Measurements from ENCODE around the gene FCHO1.

The FCHO1 gene

GRCh38 chr19:17751103-17751911, at the start of gene FCHO1:
FCHO1 (plus strand) TSS chr19:17751477; CDS start chr19:17755165, 3,688 bp downstream.
- ATAC-seq = peak; percentile 78

DNA sequence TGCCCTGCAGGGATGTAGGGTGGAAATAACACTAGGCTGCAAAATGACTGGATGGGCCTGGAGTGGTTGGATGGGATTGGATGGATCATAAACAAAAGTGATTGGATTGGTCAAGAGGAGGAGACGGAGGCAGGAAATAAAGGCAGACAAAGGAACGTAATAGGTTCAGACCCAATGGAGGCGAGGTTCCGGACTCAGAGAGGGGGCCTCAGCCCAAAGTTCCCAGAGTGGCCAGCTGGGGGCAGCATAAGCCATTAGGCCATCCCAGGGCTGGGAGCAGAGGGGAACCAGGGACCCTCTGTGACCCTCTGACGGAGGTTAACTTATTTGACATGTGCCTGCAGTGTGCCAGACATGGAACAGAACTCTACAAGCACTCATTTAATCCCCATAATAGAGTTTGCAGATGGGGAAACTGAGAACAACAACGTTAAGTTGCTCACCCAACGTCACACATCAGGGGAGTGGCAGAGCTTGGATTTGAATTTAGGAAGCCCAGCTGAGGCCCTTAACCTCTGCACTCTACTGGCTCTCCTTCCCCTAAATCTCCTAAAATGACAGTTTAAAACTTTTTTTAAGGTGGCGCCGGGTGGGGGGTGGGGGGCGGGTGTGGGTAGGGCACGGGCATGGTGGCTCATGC, 47.3 kb upstream of the FCHO1 start:
- Mint-ChIP-seq H3K9me3 (no peaks in the 10 kb centered on the region), H3K4me3 (no peak overlapping the region), H3K4me1 (no peaks in the 10 kb centered on the region), H3K27ac (no peak overlapping the region), H3K36me3 (no peaks in the 10 kb centered on the region), H3K27me3 (peaks cover 20% of the 10 kb centered on the region)
- ATAC-seq = peak; percentile 82

More at GRCh38 chr19:17751103-17751911, at the start of gene FCHO1:
- Mint-ChIP-seq H3K27ac (peak within 1 kb of the TSS; percentile 96), H3K36me3 (peaks cover 9% of the 10 kb centered on the region), H3K9me3 (no peaks in the 10 kb centered on the region), H3K4me1 (peaks cover 84% of the 10 kb centered on the region), H3K27me3 (no peaks in the 10 kb centered on the region), H3K4me3 (peak within 1 kb of the TSS; percentile 83)

DNA sequence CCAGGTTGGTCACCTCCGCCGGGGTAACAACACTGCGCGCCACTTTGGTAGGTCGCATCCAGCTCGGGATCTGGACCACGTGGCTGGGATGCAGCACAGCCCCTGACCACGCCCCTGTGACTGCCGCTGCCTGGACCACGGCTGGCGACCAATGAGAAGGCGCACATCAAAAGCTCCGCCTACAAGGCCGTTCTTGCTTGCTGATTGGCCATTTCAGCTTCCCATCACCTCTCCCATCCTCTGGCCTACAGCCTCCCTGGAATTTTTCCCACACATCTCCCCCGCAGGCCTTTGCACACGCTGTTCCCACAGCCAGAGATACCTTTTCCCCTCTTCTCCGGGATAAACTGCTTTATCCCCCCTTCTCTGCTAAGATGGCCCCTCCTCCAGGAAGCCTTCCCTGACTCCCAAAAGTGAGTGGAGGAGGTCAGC, 44.5 kb upstream of the FCHO1 start:
- no peak overlapping the region for H3K4me3 Mint-ChIP-seq
- H3K27me3 Mint-ChIP-seq = no peaks in the 10 kb centered on the region
- no peaks in the 10 kb centered on the region for H3K4me1 Mint-ChIP-seq
- H3K9me3 Mint-ChIP-seq = no peaks in the 10 kb centered on the region
- H3K36me3 Mint-ChIP-seq = no peaks in the 10 kb centered on the region
- no peak for ATAC-seq
- H3K27ac Mint-ChIP-seq = no peak overlapping the region

DNA sequence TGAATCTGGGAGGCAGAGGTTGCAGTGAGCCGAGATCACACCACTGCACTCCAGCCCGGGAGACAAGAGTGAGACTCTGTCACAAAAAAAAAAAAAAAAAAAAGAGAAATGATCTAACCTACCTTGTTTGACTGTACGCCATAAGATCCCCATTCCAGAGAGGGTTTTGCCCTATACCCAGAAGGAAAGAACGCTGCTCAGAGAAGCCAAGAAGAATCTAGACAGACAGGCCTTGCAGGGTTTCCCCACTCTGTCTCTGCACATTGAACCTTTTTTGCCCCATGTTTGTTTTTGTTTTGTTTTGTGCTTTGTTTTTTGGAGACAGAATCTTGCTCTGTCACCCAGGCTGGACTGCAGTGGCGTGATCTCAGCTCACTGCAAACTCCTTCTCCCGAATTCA, 39.4 kb upstream of the FCHO1 start:
- Mint-ChIP-seq H3K9me3 (no peaks in the 10 kb centered on the region), H3K27ac (no peak overlapping the region), H3K4me3 (no peak overlapping the region), H3K36me3 (no peaks in the 10 kb centered on the region), H3K4me1 (peaks cover 2% of the 10 kb centered on the region), H3K27me3 (no peaks in the 10 kb centered on the region)
- no peak for ATAC-seq

DNA sequence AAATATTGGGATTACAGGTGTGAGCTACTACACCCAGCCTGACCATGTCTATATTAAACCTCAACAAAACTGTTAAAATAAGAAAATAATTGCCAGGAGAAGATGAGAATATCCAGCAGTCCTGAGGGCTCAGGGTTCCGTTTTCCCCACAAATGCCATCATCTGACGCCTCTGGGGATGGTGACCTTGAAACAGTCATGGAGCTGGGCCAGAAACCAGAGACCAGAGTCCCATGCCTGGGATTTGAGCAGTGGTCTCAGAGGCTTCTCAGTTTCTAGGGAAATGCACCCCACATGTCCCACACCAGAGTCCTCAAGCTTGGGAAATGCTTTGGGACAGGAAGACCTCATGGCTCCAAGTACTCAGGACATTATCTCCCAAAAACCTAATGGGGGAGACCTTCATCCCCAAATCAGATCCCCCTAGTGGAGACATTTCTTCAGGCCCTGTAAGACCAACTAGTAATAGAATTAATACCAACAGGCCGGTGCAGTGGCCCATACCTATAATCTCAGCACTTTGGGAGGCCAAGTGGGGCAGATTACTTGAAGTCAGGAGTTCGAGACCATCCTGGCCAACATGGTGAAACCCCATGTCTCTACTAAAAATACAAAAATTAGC, 34.9 kb upstream of the FCHO1 start:
- Mint-ChIP-seq H3K4me1 (peaks cover 40% of the 10 kb centered on the region), H3K4me3 (no peak overlapping the region), H3K27ac (no peak overlapping the region), H3K36me3 (peaks cover 11% of the 10 kb centered on the region), H3K27me3 (no peaks in the 10 kb centered on the region), H3K9me3 (no peaks in the 10 kb centered on the region)
- ATAC-seq = no peak

GRCh38 chr19:17718550-17718946, 32.7 kb upstream of the FCHO1 start:
- Mint-ChIP-seq H3K4me1 (peaks cover 47% of the 10 kb centered on the region), H3K27ac (peak overlapping the region; percentile 81), H3K36me3 (peaks cover 15% of the 10 kb centered on the region), H3K4me3 (peak overlapping the region; percentile 87), H3K27me3 (no peaks in the 10 kb centered on the region), H3K9me3 (no peaks in the 10 kb centered on the region)
- ATAC-seq = no peak

DNA sequence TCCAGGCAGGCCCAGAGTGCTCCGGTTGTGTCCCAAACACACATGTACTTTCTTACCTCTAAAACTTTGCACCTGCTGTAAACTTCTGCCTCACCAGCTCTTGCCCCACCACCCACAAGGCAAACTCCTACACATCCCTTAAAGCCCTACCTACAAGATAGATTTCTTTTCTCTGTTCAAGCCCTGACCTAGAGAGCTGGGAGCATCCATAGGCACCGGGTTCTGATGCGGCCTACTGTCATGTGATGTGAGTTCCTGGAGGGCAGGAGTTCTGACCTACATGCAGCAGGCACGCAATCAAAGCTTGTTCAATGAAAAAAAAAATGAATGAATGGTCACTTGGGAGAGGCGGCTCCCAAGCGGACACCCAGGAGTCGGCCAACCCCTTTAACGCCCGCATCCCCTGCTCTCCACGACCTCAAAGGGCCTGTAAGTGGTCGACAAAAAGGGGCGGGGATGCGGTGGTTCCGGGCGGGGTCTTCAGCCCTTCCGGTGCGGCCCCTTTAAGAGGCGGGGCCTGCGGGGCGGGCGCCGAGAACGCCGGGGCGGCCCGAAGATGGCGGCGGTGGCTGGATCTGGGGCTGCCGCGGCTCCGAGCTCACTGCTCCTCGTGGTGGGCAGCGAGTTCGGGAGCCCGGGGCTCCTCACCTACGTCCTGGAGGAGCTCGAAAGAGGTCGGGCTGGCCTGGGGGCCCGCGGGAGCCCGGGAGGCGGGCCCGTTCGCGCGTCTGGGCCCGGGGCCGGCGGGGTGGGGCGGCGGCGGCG, 32.1 kb upstream of the FCHO1 start, which contains the start of gene MAP1S:
Gene MAP1S, plus strand, starts transcription at position 534 of the 765 bp plus-strand sequence. Its CDS starts 23 bp downstream, at position 557.
- Mint-ChIP-seq H3K4me3 (peak within 1 kb of the TSS; percentile 87), H3K27me3 (no peaks in the 10 kb centered on the region), H3K27ac (peak within 1 kb of the TSS; percentile 81), H3K9me3 (no peaks in the 10 kb centered on the region), H3K36me3 (peaks cover 18% of the 10 kb centered on the region), H3K4me1 (peaks cover 47% of the 10 kb centered on the region)
- peak; percentile 90 for ATAC-seq

- Mint-ChIP-seq H3K36me3 (peaks cover 26% of the 10 kb centered on the region), H3K4me1 (peaks cover 47% of the 10 kb centered on the region), H3K4me3 (peak overlapping the region; percentile 82), H3K27ac (peak overlapping the region; percentile 81), H3K27me3 (no peaks in the 10 kb centered on the region), H3K9me3 (no peaks in the 10 kb centered on the region)
- peak; percentile 72 for ATAC-seq
Observed at GRCh38 chr19:17719730-17720400, 31.4 kb upstream of the FCHO1 start.

DNA sequence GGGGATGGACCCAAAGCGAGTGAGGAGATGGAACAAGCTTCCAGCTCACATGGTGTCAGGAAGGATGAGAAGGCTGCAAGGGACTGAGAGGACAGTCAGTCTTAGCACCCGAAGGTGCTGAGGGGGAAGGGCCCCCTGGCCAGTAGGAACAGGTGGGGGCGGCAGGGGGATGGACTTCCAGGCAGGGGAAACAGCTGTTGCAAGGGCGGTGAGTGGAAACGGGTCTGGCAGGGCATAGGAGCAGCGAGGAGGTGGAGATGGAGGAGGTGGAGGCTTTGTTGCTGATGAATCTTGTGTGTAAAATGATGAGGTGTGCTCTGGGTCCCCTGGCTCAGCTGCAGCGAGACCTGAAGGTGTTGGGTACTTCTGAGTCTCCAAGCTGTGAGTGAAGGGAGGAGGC, 30.8 kb upstream of the FCHO1 start:
- H3K4me1 Mint-ChIP-seq = peaks cover 47% of the 10 kb centered on the region
- peaks cover 30% of the 10 kb centered on the region for H3K36me3 Mint-ChIP-seq
- ATAC-seq = no peak
- H3K27me3 Mint-ChIP-seq = no peaks in the 10 kb centered on the region
- H3K27ac Mint-ChIP-seq = peak overlapping the region; percentile 81
- no peaks in the 10 kb centered on the region for H3K9me3 Mint-ChIP-seq
- H3K4me3 Mint-ChIP-seq = peak overlapping the region; percentile 82

DNA sequence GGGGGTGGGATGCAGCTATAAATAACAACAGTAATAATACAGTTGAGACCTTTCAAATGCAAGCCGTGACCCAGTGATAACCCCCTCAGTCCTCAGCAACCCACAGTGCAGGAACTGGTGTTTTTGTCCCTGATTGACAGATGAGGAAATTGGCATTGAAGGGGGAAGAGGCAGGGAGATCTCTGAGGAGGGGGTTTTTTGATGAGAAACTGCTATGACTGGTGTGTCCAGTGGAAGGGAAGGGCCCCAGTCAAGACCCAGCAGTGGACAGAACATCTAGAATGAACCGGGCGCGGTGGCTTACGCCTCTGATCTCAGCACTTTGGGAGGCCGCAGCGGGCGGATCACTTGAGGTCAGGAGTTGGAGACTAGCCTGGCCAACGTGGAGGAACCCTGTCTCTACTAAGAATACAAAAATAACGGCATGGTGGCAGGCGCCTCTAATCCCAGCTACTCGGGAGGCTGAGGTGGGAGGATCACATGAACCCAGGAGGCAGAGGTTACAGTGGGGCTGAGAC, 30.1 kb upstream of the FCHO1 start:
- Mint-ChIP-seq H3K4me3 (peak overlapping the region; percentile 82), H3K27ac (peak overlapping the region; percentile 81), H3K27me3 (no peaks in the 10 kb centered on the region), H3K36me3 (peaks cover 36% of the 10 kb centered on the region), H3K9me3 (no peaks in the 10 kb centered on the region), H3K4me1 (peaks cover 47% of the 10 kb centered on the region)
- ATAC-seq = no peak

GRCh38 chr19:17721821-17722220, 29.5 kb upstream of the FCHO1 start:
- peaks cover 45% of the 10 kb centered on the region for H3K4me1 Mint-ChIP-seq
- peak overlapping the region; percentile 81 for H3K27ac Mint-ChIP-seq
- no peak for ATAC-seq
- H3K4me3 Mint-ChIP-seq = peak overlapping the region; percentile 82
- peaks cover 40% of the 10 kb centered on the region for H3K36me3 Mint-ChIP-seq
- no peaks in the 10 kb centered on the region for H3K27me3 Mint-ChIP-seq
- no peaks in the 10 kb centered on the region for H3K9me3 Mint-ChIP-seq

- H3K4me3 Mint-ChIP-seq = no peak overlapping the region
- no peaks in the 10 kb centered on the region for H3K27me3 Mint-ChIP-seq
- H3K4me1 Mint-ChIP-seq = peaks cover 36% of the 10 kb centered on the region
- peaks cover 47% of the 10 kb centered on the region for H3K36me3 Mint-ChIP-seq
- H3K27ac Mint-ChIP-seq = no peak overlapping the region
- ATAC-seq = no peak
- no peaks in the 10 kb centered on the region for H3K9me3 Mint-ChIP-seq
Observed at GRCh38 chr19:17722655-17723240, 28.5 kb upstream of the FCHO1 start.

DNA sequence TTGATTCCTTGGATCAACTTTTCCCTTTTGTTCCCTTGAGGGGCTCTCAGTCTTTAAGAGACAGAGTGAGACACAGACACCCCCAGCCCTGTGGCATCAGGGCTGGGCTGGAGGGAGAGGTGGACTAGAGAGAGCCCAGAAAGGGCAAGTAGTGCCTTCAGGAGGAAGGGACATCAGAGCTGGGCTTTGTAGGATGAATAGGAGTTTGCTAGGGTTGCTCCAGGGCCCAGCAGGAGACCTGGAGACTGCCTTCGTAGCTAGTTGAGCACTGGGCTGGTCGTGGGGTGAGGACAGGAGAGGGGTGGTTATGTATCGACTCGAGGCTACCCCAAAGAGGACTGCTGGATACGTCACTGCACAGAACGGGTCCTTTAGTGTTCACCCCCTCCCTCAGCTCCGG, 26.6 kb upstream of the FCHO1 start:
- no peak for ATAC-seq
- H3K36me3 Mint-ChIP-seq = peaks cover 55% of the 10 kb centered on the region
- no peaks in the 10 kb centered on the region for H3K27me3 Mint-ChIP-seq
- peaks cover 23% of the 10 kb centered on the region for H3K4me1 Mint-ChIP-seq
- no peak overlapping the region for H3K4me3 Mint-ChIP-seq
- no peaks in the 10 kb centered on the region for H3K9me3 Mint-ChIP-seq
- H3K27ac Mint-ChIP-seq = no peak overlapping the region
